ENCODE results near the gene WDR93.

Gene WDR93

DNA sequence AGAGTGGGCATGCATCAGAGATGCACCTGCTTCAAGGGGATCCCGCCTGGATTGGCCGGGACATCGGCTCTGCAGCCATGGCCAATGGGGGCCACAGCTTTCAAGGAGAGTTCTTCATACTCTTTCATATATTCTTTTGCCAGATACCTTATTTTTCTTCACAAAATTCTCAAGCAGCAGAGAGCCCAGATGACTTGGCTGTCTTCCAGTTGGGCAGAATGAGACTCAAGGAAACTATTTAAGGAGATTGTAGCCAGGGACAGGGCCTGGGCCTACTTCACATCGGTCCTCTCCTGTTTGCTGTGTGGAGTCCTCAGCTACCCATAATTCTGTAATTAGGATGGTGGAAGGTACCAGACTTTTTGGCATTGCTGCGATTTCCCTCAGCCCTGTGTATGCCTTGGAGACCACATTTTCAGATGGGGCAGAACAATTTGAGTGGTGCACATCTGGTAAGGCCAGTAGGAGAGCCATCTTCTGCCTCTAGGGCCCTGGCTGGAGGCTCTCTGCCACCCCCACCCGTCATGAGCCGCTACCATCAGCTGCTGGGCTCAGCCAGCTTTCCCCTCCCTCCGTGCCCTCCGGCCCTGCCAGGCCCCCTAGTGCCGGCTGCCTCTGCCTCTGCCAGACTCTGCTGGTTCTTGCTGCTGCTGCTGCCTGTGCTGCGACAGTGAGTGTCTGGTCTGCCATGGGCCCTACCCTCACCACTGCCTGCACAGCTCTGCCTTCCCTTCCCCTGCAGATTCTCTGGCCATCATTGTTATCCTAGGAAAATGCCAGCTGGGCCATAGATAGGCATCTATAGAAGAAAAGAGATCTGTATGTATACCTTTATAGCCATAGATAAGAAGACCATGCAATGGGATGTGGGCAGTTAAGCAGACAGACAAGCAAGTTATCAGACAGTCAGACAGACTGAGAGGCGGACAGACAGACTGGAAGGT is 18.1 kb upstream of the WDR93 start:
- Histone ChIP-seq H3K4me2 (ENCODE audit: low read length) (no peak overlapping the region), H3K36me3 (ENCODE audit: control insufficient read depth, insufficient read depth, low read length) (no peaks in the 10 kb centered on the region), H3K27me3 (ENCODE audit: control insufficient read depth, insufficient read depth, low read length) (no peaks in the 10 kb centered on the region), H2AFZ (no peak overlapping the region), H3K27ac (no peak overlapping the region), H3K79me2 (no peaks in the 10 kb centered on the region), H3K9ac (no peak overlapping the region), H3K4me1 (no peaks in the 10 kb centered on the region), H3K4me3 (ENCODE audit: low read depth, low read length) (no peak overlapping the region), H3K9me3 (ENCODE audit: control insufficient read depth, low read length) (no peaks in the 10 kb centered on the region)
- TF ChIP-seq, protein P1, sequence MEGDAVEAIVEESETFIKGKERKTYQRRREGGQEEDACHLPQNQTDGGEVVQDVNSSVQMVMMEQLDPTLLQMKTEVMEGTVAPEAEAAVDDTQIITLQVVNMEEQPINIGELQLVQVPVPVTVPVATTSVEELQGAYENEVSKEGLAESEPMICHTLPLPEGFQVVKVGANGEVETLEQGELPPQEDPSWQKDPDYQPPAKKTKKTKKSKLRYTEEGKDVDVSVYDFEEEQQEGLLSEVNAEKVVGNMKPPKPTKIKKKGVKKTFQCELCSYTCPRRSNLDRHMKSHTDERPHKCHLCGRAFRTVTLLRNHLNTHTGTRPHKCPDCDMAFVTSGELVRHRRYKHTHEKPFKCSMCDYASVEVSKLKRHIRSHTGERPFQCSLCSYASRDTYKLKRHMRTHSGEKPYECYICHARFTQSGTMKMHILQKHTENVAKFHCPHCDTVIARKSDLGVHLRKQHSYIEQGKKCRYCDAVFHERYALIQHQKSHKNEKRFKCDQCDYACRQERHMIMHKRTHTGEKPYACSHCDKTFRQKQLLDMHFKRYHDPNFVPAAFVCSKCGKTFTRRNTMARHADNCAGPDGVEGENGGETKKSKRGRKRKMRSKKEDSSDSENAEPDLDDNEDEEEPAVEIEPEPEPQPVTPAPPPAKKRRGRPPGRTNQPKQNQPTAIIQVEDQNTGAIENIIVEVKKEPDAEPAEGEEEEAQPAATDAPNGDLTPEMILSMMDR (IDR thresholded peaks at IDR 0.05): no peak

DNA sequence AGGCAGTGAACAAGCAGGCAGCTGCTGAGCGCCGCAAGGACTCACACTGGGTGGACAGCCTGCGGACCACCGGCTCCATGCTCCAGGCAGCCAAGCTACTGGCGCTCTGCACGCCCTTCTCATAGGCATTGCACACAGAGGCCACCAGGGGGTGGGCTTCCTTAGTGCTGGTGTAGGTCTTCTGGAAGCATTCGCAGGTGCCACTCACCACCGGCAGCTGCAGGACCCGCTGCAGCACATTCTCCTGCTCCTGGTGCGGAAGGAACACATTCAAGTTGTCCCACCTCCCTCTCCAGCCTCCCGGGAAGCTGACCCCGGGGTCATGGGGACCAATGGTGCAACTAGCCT is 17.5 kb upstream of the WDR93 start:
- Histone ChIP-seq H3K4me1 (no peaks in the 10 kb centered on the region), H3K27ac (no peak overlapping the region), H2AFZ (no peak overlapping the region), H3K9ac (no peak overlapping the region), H3K4me3 (ENCODE audit: low read depth, low read length) (no peak overlapping the region), H3K4me2 (ENCODE audit: low read length) (no peak overlapping the region), H3K9me3 (ENCODE audit: control insufficient read depth, low read length) (no peaks in the 10 kb centered on the region), H3K79me2 (no peaks in the 10 kb centered on the region), H3K36me3 (ENCODE audit: control insufficient read depth, insufficient read depth, low read length) (no peaks in the 10 kb centered on the region), H3K27me3 (ENCODE audit: control insufficient read depth, insufficient read depth, low read length) (no peaks in the 10 kb centered on the region)
- TF ChIP-seq, protein P1 (IDR thresholded peaks at IDR 0.05): no peak

DNA sequence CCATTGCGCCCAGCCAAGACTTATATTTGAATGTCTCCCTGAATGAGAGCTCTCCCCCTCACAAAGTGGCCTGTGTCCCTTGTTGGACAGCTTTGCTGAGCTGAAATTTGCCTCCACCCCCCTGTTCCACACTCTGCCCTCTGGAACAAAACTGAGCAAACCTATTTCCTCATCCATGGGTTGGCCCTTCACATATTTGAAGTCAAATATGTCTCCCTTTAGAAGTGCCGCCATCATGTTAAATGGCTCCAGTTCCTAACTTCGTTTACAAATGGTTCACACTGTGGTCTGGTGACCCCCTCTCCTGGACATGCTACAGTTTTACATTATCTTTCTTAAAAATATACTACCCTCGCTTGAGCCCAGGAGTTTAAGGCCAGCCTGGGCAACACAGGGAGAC is 16.1 kb upstream of the WDR93 start:
- TF ChIP-seq, protein P1 (IDR thresholded peaks at IDR 0.05): no peak
- Histone ChIP-seq H3K27me3 (ENCODE audit: control insufficient read depth, insufficient read depth, low read length) (no peaks in the 10 kb centered on the region), H3K9me3 (ENCODE audit: control insufficient read depth, low read length) (no peaks in the 10 kb centered on the region), H3K36me3 (ENCODE audit: control insufficient read depth, insufficient read depth, low read length) (no peaks in the 10 kb centered on the region), H3K4me3 (ENCODE audit: low read depth, low read length) (no peak overlapping the region), H3K4me2 (ENCODE audit: low read length) (no peak overlapping the region), H3K27ac (no peak overlapping the region), H3K4me1 (peaks cover 7% of the 10 kb centered on the region), H3K79me2 (no peaks in the 10 kb centered on the region), H2AFZ (no peak overlapping the region), H3K9ac (no peak overlapping the region)

DNA sequence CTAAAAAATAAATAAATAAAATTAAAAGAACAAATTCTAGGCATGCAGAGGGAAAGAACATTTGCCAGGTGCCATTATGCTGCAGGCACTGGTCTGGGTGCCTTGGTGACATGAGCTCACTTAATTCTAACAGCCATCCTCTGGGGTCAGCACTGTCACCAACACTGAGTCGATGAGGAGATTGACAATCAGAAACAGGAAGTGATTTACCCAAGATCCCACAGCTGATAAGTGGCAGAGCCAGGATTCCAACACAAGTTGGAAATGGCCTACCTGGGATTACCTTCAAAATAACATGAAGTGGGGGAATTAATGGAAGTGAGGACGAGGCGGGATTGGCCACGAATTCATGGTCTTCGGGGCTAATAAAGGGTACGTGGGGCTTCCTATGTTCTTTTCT is 15.0 kb upstream of the WDR93 start:
- H2AFZ ChIP-seq: no peak overlapping the region
- H3K9ac ChIP-seq: no peak overlapping the region
- TF ChIP-seq, protein P1 (IDR thresholded peaks at IDR 0.05): no peak
- H3K4me2 ChIP-seq (ENCODE audit: low read length): no peak overlapping the region
- H3K36me3 ChIP-seq (ENCODE audit: control insufficient read depth, insufficient read depth, low read length): no peaks in the 10 kb centered on the region
- H3K9me3 ChIP-seq (ENCODE audit: control insufficient read depth, low read length): no peaks in the 10 kb centered on the region
- no peaks in the 10 kb centered on the region for H3K27me3 ChIP-seq (ENCODE audit: control insufficient read depth, insufficient read depth, low read length)
- H3K79me2 ChIP-seq: no peaks in the 10 kb centered on the region
- no peak overlapping the region for H3K27ac ChIP-seq
- H3K4me3 ChIP-seq (ENCODE audit: low read depth, low read length): no peak overlapping the region
- H3K4me1 ChIP-seq: peaks cover 8% of the 10 kb centered on the region

DNA sequence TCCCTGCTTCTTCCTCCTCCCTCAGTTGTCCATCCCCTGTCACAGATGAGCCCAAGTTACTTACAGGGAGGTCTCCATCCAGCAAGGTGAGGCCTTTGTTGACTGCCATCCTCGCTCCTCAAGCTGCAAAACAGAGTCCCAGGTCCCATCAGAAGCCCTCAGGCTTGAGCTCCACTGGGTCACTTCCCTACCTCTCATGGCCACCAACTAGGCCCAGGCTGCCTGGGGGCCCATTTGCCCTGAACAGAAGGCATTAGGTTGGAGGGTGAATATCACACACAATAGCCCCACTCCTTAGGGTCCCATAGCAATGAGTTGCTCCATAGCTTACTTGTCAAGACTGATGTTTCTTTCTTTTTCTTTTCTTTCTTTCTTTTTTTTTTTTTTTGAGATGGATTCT is 13.2 kb upstream of the WDR93 start:
- Histone ChIP-seq H3K36me3 (ENCODE audit: control insufficient read depth, insufficient read depth, low read length) (no peaks in the 10 kb centered on the region), H3K4me3 (ENCODE audit: low read depth, low read length) (no peak overlapping the region), H3K27ac (no peak overlapping the region), H3K4me1 (peaks cover 16% of the 10 kb centered on the region), H3K4me2 (ENCODE audit: low read length) (no peak overlapping the region), H3K9me3 (ENCODE audit: control insufficient read depth, low read length) (no peaks in the 10 kb centered on the region), H3K27me3 (ENCODE audit: control insufficient read depth, insufficient read depth, low read length) (no peaks in the 10 kb centered on the region), H3K9ac (no peak overlapping the region), H3K79me2 (no peaks in the 10 kb centered on the region), H2AFZ (no peak overlapping the region)
- TF ChIP-seq, protein P1 (IDR thresholded peaks at IDR 0.05): no peak

Measured in parathyroid adenoma (tissue), 2 donors.